ENCODE data around the gene DPYSL4.

DPYSL4 gene

GRCh38 chr10:132195366-132196075, 8.8 kb downstream of the DPYSL4 start:
- TF ChIP-seq CTCF (IDR thresholded peaks at IDR 0.05; ENCODE audit: borderline replicate concordance, insufficient read depth, low read depth, low read length): no peak
- no peak overlapping the region for H3K4me3 ChIP-seq (ENCODE audit: low read depth, low read length)

GRCh38 chr10:132196178-132197113, 9.7 kb downstream of the DPYSL4 start:
- no peak overlapping the region for H3K4me3 ChIP-seq (ENCODE audit: low read depth, low read length)
- TF ChIP-seq CTCF (IDR thresholded peaks at IDR 0.05; ENCODE audit: borderline replicate concordance, insufficient read depth, low read depth, low read length): no peak

GRCh38 chr10:132197271-132198067, 10.7 kb downstream of the DPYSL4 start:
- no peak overlapping the region for H3K4me3 ChIP-seq (ENCODE audit: low read depth, low read length)
- no peak for TF ChIP-seq CTCF (IDR thresholded peaks at IDR 0.05; ENCODE audit: borderline replicate concordance, insufficient read depth, low read depth, low read length)

- no peak for TF ChIP-seq CTCF (IDR thresholded peaks at IDR 0.05; ENCODE audit: borderline replicate concordance, insufficient read depth, low read depth, low read length)
- H3K4me3 ChIP-seq (ENCODE audit: low read depth, low read length): no peak overlapping the region
Observed at GRCh38 chr10:132198068-132198370, 11.3 kb downstream of the DPYSL4 start.

GRCh38 chr10:132198381-132199181, 11.8 kb downstream of the DPYSL4 start:
- H3K4me3 ChIP-seq (ENCODE audit: low read depth, low read length): no peak overlapping the region

More at GRCh38 chr10:132198381-132199181, 11.8 kb downstream of the DPYSL4 start:
- TF ChIP-seq CTCF (IDR thresholded peaks at IDR 0.05; ENCODE audit: borderline replicate concordance, insufficient read depth, low read depth, low read length): no peak

All from GM12875 (cell line).